Measurements from ENCODE around the gene SLC49A4.

Gene SLC49A4

DNA sequence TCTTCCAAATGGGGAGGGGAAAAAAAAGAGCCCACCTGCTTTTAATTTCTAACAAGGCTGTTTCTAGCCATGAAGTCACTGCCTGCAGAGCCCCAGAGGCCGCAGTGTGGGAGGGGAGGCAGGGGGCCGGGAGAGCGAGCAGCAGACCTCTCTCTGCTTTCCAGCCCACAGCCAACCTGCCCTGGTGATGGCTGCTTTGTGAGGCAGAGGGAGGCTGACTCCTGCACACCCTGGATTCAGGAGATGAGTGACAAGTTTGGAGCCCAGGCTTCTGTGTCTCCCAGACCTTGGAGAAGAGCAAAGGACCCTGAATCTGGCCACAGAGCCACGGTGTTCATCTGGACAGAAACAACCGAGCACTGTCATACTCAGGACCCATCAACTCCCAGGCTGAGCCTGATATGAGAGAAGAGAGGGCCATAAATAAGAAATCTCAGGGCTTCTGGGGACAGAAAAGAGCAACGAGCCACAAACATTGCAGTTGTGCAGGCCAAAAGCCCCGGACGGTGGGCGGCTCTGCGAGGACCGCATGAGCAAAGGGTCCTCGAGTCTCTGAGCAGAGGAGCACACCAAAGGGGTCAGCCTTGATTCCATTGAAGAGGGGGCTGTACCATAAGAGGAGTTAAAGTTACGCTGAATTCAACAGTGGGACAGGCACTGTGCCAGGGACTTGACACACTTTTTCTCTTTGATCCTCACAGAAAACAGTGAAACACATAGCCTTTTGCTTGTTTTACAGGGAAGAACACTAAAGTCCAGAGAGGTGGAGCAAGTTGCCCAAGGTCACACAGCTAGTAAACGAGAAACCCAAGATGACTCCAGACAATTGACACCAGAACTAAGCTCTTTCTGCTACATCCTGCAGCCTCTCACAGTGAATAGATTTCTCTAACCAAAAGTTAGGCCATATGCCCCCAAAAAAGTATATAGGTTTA, 135.5 kb downstream of the SLC49A4 start:
- DNase-seq, result no peak

All from fibroblast of skin of abdomen (primary cell).